H9 (cell line): Measurements from ENCODE around the gene RASGRP4. TPM values are rescaled to one million over a fixed set of nuclear protein-coding genes. Genes with fewer than 3 reads are reported as not detected.

Experiments used
- DNase-seq: peaks from one replicate; pipeline ENCODE4 v3.0.0-alpha.2; 2017
- H2AFZ ChIP-seq: one replicate; pipeline ENCODE4 v1.6.1; 2013; ENCODE audit warnings: mild to moderate bottlenecking, low read length, control low read depth, moderate library complexity
- H2AK5ac ChIP-seq: 2 replicates; pipeline ENCODE4 v1.6.1; 2013; ENCODE audit warnings: low read length, control low read depth, mixed read lengths; ENCODE audit not compliant: insufficient read length
- H2BK120ac ChIP-seq: one replicate; pipeline ENCODE4 v1.6.1; 2013; ENCODE audit warnings: low read depth, mild to moderate bottlenecking, low read length, control low read depth, inconsistent platforms; ENCODE audit not compliant: poor library complexity, severe bottlenecking
- H2BK12ac ChIP-seq: 2 replicates; pipeline ENCODE4 v1.6.1; 2013; ENCODE audit warnings: low read length, control low read depth, mixed read lengths, low read depth; ENCODE audit not compliant: insufficient read length
- H2BK15ac ChIP-seq: 2 replicates; pipeline ENCODE4 v1.6.1; 2013; ENCODE audit warnings: low read depth, low read length, control low read depth
- H2BK20ac ChIP-seq: one replicate; pipeline ENCODE4 v1.6.1; 2013; ENCODE audit warnings: low read depth, mild to moderate bottlenecking, low read length, control low read depth, inconsistent platforms; ENCODE audit not compliant: poor library complexity, severe bottlenecking
- H2BK5ac ChIP-seq: 2 replicates; pipeline ENCODE4 v1.6.1; 2013; ENCODE audit warnings: low read length, control low read depth, mixed read lengths; ENCODE audit not compliant: insufficient read length
- H3K14ac ChIP-seq: 2 replicates; pipeline ENCODE4 v1.6.1; 2013; ENCODE audit warnings: low read length, control low read depth; ENCODE audit not compliant: insufficient read depth
- H3K18ac ChIP-seq: 2 replicates; pipeline ENCODE4 v1.6.1; 2013; ENCODE audit warnings: low read depth, mild to moderate bottlenecking, mixed read lengths, low read length, control low read depth; ENCODE audit not compliant: insufficient read length
- H3K23ac ChIP-seq: 2 replicates; pipeline ENCODE4 v1.6.1; 2013; ENCODE audit warnings: low read length, control low read depth, mixed read lengths, low read depth; ENCODE audit not compliant: insufficient read length
- H3K23me2 ChIP-seq: 2 replicates; pipeline ENCODE4 v1.6.1; 2013; ENCODE audit warnings: low read depth, mild to moderate bottlenecking, mixed read lengths, low read length, control low read depth; ENCODE audit not compliant: insufficient read length, poor library complexity, severe bottlenecking
- H3K27ac ChIP-seq: 2 replicates; pipeline ENCODE4 v1.5.1; 2013; ENCODE audit warnings: low read length, control low read depth, mixed read lengths, low read depth; ENCODE audit not compliant: insufficient read length
- H3K27me3 ChIP-seq: 2 replicates; pipeline ENCODE4 v1.6.1; 2013; ENCODE audit warnings: low read length, control low read depth, inconsistent platforms; ENCODE audit not compliant: insufficient read depth
- H3K4ac ChIP-seq: 2 replicates; pipeline ENCODE4 v1.6.1; 2013; ENCODE audit warnings: low read depth, mild to moderate bottlenecking, control low read depth, inconsistent platforms, low read length, moderate library complexity
- H3K4me1 ChIP-seq: 2 replicates; pipeline ENCODE4 v1.6.1; 2013; ENCODE audit warnings: low read length, control low read depth, inconsistent platforms; ENCODE audit not compliant: insufficient read depth
- H3K4me2 ChIP-seq: 2 replicates; pipeline ENCODE4 v1.6.1; 2013; ENCODE audit warnings: low read length, control low read depth, mixed read lengths; ENCODE audit not compliant: insufficient read length, insufficient read depth
- H3K56ac ChIP-seq: 2 replicates; pipeline ENCODE4 v1.6.1; 2013; ENCODE audit warnings: low read depth, mild to moderate bottlenecking, mixed read lengths, low read length, control low read depth; ENCODE audit not compliant: insufficient read length
- H3K79me1 ChIP-seq: 2 replicates; pipeline ENCODE4 v1.6.1; 2013; ENCODE audit warnings: low read depth, mild to moderate bottlenecking, moderate library complexity, low read length, control low read depth, inconsistent platforms; ENCODE audit not compliant: insufficient read depth, poor library complexity, severe bottlenecking
- H3K79me2 ChIP-seq: 2 replicates; pipeline ENCODE4 v1.6.1; 2013; ENCODE audit warnings: low read length, control low read depth, inconsistent platforms; ENCODE audit not compliant: insufficient read depth
- H3K9ac ChIP-seq: 2 replicates; pipeline ENCODE4 v1.6.1; 2013; ENCODE audit warnings: low read length, control low read depth, mixed read lengths; ENCODE audit not compliant: insufficient read length; ENCODE audit errors: extremely low read depth
- H3K9me3 ChIP-seq: one replicate; pipeline ENCODE4 v1.6.1; 2013; ENCODE audit warnings: low read depth, low read length, inconsistent platforms; ENCODE audit not compliant: control insufficient read depth
- H3T11ph ChIP-seq: one replicate; pipeline ENCODE4 v1.6.1; 2013; ENCODE audit warnings: mild to moderate bottlenecking, low read length, control low read depth, inconsistent platforms
- H4K20me1 ChIP-seq: one replicate; pipeline ENCODE4 v1.6.1; 2013; ENCODE audit not compliant: control insufficient read depth, insufficient read length, insufficient read depth
- H4K5ac ChIP-seq: 2 replicates; pipeline ENCODE4 v1.6.1; 2013; ENCODE audit warnings: low read depth, mild to moderate bottlenecking, mixed read lengths, low read length, control low read depth; ENCODE audit not compliant: insufficient read length
- H4K8ac ChIP-seq: replicated peaks from 2 replicates; pipeline ENCODE4 v1.6.1; 2013; ENCODE audit warnings: low read length, control low read depth, mixed read lengths, low read depth; ENCODE audit not compliant: insufficient read length
- H4K91ac ChIP-seq: 2 replicates; pipeline ENCODE4 v1.6.1; 2013; ENCODE audit warnings: low read depth, mild to moderate bottlenecking, moderate library complexity, mixed read lengths, low read length, control low read depth; ENCODE audit not compliant: insufficient read length
- H3K27ac Mint-ChIP-seq, 3 experiments: 2 replicates in 2 of 3; 3 replicates in 1 of 3; pipeline ENCODE4 v1.8.0; 2020 to 2021; ENCODE audit warnings: mixed read lengths in 3 of 3, mild to moderate bottlenecking in 1 of 3, moderate library complexity in 1 of 3
- H3K27me3 Mint-ChIP-seq: 2 replicates; pipeline ENCODE4 v1.8.0; 2021; ENCODE audit warnings: low read depth, mild to moderate bottlenecking, moderate library complexity, mixed read lengths
- H3K36me3 Mint-ChIP-seq, 3 experiments: 2 replicates in 2 of 3; 3 replicates in 1 of 3; pipeline ENCODE4 v1.8.0; 2020 to 2021; ENCODE audit warnings: low read depth in 3 of 3, mixed read lengths in 3 of 3; ENCODE audit not compliant: insufficient read depth in 1 of 3
- H3K4me1 Mint-ChIP-seq, 2 experiments: 2 replicates each; pipeline ENCODE4 v1.8.0; 2020; ENCODE audit warnings: mixed read lengths in 2 of 2
- H3K4me3 Mint-ChIP-seq, 2 experiments: 2 replicates in 1 of 2; 3 replicates in 1 of 2; pipeline ENCODE4 v1.8.0; 2020 to 2021; ENCODE audit warnings: mild to moderate bottlenecking in 2 of 2, mixed read lengths in 2 of 2, moderate library complexity in 1 of 2
- H3K9me3 Mint-ChIP-seq, 2 experiments: 2 replicates in 1 of 2; 3 replicates in 1 of 2; pipeline ENCODE4 v1.8.0; 2020; ENCODE audit warnings: mild to moderate bottlenecking in 2 of 2, mixed read lengths in 2 of 2, moderate library complexity in 1 of 2
- CTCF ChIP-seq: fragments of 200-600 bp; sonication (generic); conservative IDR thresholded peaks from 3 replicates; pipeline ENCODE4 v1.8.0; 2021; ENCODE audit warnings: antibody characterized with exemption, mild to moderate bottlenecking
- WGBS: extraction: QIAGEN DNeasy Blood & Tissue Kit; methylation state at CpG from one replicate; pipeline ENCODE4 v1.1.7; 2013; ENCODE audit warnings: missing lambda C conversion rate, low lambda C conversion rate, mixed read lengths; ENCODE audit not compliant: insufficient read length; ENCODE audit errors: extremely low coverage; 5-methylcytosine and 5-hydroxymethylcytosine counted together
- total RNA-seq: library from RNA; stranded (reverse); gene quantifications from 2 replicates; pipeline ENCODE4 v1.2.1, GENCODE V29; 2021

RASGRP4 gene
- total RNA-seq, 1 experiment from 2014 or later, result 0.28 TPM

GRCh38 chr19:38421856-38422255, 4.2 kb downstream of the RASGRP4 start:
- Mint-ChIP-seq H3K9me3 (no peaks in the 10 kb centered on the region), H3K4me3 (no peak overlapping the region), H3K4me1 (peaks cover 16 to 24% of the 10 kb centered on the region in 2 experiments), H3K27me3 (peaks cover 26% of the 10 kb centered on the region), H3K27ac (no peak overlapping the region; a peak in 1 of 7 replicates), H3K36me3 (no peaks in the 10 kb centered on the region)
- H3K79me2 ChIP-seq, result no peaks in the 10 kb centered on the region
- H2BK12ac ChIP-seq, result no peak overlapping the region
- no peak overlapping the region for H2BK15ac ChIP-seq
- H2BK20ac ChIP-seq, result no peak overlapping the region
- no peak overlapping the region for H3K56ac ChIP-seq
- H4K8ac ChIP-seq, result no peak overlapping the region
- no peaks in the 10 kb centered on the region for H4K20me1 ChIP-seq
- DNase-seq, result no peak
- no peak overlapping the region for H3K4ac ChIP-seq
- no peaks in the 10 kb centered on the region; the same call in 1 of the 2 replicates for H3K4me1 ChIP-seq
- no peaks in the 10 kb centered on the region for H3K79me1 ChIP-seq
- no peak overlapping the region for H3K27ac ChIP-seq
- H2AFZ ChIP-seq, result no peak overlapping the region
- H3K9me3 ChIP-seq, result no peaks in the 10 kb centered on the region
- H3K23me2 ChIP-seq, result peaks cover 14% of the 10 kb centered on the region
- H3K9ac ChIP-seq, result no peak overlapping the region
- no peak overlapping the region for H2BK5ac ChIP-seq
- H2AK5ac ChIP-seq, result no peak overlapping the region
- no peaks in the 10 kb centered on the region for H3K27me3 ChIP-seq
- H3K4me2 ChIP-seq, result no peak overlapping the region
- H3K18ac ChIP-seq, result no peak overlapping the region
- no peak overlapping the region for H2BK120ac ChIP-seq
- TF ChIP-seq CTCF, result no peak
- WGBS, result no CpG with 5 or more reads among the region's 14 CpGs
- 0 out of 2 replicates have a peak overlapping the region, but pooled peaks have one; percentile 54 for H3K14ac ChIP-seq
- H3K23ac ChIP-seq, result no peak overlapping the region
- no peak overlapping the region for H3T11ph ChIP-seq
- no peak overlapping the region for H4K91ac ChIP-seq
- H4K5ac ChIP-seq, result no peak overlapping the region
